ENCODE results near the gene XBP1. TPM values are rescaled to one million over a fixed set of nuclear protein-coding genes. Genes with fewer than 3 reads are reported as not detected.
A peak's percentile ranks its signal among the peaks of the same experiment; 100 is the strongest.

The XBP1 gene
- total RNA-seq, 1 donor = 247 TPM

DNA sequence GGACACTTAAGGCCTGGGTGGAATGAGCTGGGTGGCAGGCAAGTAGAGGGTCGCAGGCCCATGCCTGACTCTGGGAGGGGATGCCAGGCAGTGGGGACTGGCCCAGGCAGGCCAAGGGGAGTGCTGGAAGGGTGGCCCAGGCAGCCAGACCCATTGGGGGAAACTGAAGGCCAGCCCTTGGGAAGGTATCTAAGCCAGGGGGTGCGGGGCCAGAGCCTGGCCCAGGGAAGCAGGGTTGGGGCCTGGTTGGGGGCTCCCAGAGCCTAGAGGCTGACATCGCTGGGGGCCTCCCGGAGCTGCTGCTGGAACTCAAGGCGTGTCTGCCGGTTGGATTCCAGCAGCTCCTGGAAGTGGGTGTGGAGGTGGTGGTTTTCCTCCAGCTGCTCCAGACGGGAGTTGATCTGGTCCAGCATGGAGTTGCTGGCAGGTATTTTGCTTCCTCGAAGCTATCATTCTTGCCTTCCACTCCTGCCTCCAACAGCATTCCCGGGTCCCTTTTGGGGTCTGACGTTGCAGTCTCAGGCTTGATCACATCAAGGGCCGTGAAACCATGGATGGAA, 35.3 kb upstream of the XBP1 start:
- no peak for DNase-seq (ENCODE audit: low read depth)
- H3K4me3 ChIP-seq (ENCODE audit: low read depth, low read length) = no peak overlapping the region
- TF ChIP-seq, protein P1, sequence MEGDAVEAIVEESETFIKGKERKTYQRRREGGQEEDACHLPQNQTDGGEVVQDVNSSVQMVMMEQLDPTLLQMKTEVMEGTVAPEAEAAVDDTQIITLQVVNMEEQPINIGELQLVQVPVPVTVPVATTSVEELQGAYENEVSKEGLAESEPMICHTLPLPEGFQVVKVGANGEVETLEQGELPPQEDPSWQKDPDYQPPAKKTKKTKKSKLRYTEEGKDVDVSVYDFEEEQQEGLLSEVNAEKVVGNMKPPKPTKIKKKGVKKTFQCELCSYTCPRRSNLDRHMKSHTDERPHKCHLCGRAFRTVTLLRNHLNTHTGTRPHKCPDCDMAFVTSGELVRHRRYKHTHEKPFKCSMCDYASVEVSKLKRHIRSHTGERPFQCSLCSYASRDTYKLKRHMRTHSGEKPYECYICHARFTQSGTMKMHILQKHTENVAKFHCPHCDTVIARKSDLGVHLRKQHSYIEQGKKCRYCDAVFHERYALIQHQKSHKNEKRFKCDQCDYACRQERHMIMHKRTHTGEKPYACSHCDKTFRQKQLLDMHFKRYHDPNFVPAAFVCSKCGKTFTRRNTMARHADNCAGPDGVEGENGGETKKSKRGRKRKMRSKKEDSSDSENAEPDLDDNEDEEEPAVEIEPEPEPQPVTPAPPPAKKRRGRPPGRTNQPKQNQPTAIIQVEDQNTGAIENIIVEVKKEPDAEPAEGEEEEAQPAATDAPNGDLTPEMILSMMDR (IDR thresholded peaks at IDR 0.05; ENCODE audit: insufficient read depth, low read depth, low read length) = no peak

DNA sequence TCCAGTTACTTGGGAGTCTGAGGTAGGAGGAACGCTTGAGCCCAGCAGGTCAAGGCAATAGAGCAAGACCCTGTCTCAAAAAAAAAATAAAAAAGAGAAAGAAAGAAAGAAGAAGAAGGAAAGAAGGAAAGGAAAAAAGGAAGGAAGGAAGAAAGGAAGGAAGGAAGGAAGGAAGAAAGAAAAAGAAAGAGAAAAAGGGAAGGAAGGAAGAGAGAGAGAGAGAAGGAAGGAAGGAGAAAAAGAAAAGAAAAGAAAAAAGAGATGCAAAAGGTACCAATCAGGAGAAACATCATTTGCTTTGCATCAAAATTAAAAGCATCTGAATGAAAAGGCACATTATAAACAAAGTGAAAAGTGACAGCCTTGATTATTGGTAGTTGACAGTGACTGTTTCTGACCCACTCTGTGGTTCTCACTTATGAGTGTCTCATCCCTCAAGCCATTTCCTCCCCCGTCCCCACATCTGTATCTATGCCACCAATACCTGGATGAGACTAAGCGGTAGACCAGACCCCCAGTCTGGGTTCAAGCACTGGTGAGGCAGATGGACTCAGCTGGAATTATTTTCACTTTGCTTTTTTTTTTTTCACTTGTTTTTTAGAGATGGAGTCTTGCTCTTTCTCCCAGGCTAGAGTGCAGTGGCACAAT, 33.0 kb upstream of the XBP1 start:
- no peak overlapping the region for H3K4me3 ChIP-seq (ENCODE audit: low read depth, low read length)
- TF ChIP-seq, protein P1 (IDR thresholded peaks at IDR 0.05; ENCODE audit: insufficient read depth, low read depth, low read length) = no peak
- DNase-seq (ENCODE audit: low read depth) = no peak

DNA sequence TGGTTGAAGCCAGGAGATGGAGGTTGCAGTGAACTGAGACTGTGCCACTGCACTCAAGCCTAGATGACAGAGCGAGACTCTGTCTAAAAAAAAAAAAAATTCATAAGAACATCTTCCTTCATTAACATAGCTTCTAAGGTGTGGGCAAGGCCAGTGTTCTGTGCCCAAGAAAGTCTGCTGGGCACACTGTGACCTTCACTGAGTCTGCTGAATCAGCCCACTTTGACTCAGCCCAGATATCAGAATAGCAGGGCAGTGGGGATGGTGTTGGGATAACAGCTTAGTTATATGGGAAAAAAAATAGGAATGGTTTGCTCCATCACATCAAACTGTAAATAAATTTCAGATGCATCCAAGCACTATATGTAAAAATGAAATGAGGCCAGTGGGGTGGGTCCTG, 32.4 kb upstream of the XBP1 start:
- TF ChIP-seq, protein P1 (IDR thresholded peaks at IDR 0.05; ENCODE audit: insufficient read depth, low read depth, low read length) = no peak
- no peak for DNase-seq (ENCODE audit: low read depth)
- no peak overlapping the region for H3K4me3 ChIP-seq (ENCODE audit: low read depth, low read length)

DNA sequence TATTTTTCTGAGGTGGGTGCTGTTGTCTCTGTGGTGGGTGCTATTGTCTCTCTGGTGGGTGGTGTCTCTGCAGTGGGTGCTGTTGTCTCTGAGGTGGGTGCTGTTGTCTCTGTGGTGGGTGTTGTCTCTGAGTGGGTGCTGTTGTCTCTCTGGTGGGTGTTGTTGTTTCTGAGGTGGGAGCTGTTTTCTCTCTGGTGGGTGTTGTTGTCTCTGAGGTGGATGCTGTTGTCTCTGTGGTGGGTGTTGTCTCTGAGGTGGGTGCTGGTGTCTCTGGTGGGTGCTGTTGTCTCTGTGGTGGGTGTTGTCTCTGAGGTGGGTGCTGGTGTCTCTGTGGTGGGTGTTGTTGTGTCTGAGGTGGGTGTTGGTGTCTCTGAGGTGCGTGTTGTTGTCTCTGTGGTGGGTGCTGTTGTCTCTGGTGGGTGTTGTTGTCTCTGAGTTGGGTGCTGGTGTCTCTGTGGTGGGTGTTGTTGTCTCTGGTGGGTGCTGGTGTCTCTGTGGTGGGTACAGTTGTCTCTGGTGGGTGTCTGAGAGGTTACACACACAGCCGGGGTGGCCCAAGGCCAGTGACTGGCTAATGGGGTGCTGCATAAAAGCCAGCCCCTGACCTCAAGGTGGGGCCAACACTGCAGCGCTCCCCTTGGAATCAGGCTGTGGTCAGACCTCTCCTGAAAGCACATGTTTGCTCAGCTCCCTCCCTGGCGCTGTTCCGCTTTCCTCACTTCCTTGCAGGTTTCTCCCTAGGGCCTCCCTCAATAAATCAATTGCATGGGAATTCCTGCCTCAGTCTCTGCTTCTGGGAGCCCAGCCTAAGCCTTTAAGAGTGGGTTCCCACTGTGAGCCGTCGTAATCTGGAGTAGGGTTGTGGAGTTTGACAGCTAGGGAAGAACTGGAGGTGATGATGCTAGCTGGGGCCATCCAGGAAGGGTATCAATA, 31.0 kb upstream of the XBP1 start:
- no peak for DNase-seq (ENCODE audit: low read depth)
- no peak overlapping the region for H3K4me3 ChIP-seq (ENCODE audit: low read depth, low read length)
- TF ChIP-seq, protein P1 (IDR thresholded peaks at IDR 0.05; ENCODE audit: insufficient read depth, low read depth, low read length) = no peak

DNA sequence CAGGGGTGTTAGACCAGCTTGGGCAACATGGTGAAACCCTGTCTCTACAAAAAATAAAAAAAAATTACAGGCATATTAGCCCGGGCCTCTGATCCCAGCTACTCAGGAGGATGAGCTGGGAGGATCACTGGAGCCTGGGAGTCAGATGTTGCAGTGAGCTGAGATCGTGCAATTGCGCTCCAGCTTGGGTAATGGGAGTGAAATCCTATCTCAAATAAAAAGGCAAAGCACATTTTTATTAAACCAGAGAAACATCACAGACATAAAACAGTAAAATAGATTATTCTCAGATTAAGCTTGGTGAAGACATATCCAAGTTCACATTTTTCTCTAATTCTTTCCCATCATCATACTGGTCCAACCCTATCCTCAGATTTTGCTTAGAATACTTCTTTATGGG, 30.1 kb upstream of the XBP1 start:
- TF ChIP-seq, protein P1 (IDR thresholded peaks at IDR 0.05; ENCODE audit: insufficient read depth, low read depth, low read length) = no peak
- DNase-seq (ENCODE audit: low read depth) = no peak
- no peak overlapping the region for H3K4me3 ChIP-seq (ENCODE audit: low read depth, low read length)

DNA sequence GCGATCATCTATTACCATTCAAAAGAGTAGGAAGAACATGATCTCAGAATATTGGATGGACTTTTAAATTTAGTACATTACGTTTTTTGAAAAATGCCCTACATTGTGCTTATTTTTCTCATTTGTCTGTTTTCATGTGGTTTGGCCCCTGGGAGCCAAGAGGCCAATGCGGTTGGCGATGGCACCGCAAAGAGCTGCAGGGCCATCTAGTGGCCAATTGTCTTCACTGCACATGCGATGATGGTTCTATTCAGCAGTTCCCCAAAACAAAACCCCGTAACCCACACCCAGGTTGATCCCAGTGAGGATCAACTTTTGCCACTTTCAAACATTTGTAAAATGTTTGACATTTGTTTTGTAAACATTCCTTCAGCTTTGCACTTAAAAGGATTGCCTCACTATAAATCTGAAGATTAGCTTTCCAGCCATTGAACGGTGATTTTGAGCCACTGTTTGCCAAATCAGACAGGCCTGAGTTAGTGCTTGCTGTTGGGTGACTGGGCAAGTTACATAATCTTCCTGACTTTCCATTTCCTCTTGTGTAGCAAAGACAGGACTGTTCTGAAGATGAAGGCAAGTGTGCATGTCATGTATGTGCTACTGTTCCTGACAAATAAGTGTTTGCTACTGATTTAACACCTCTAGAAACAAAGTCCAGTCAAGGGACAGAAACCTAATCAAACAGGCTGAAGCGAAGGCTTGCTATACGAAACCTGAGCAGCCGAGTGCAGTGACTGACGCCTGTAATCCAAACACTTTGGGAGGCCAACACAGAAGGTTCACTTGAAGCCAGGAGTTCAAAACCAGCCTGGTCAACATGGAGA, 29.2 kb upstream of the XBP1 start:
- no peak overlapping the region for H3K4me3 ChIP-seq (ENCODE audit: low read depth, low read length)
- DNase-seq (ENCODE audit: low read depth) = peak; percentile 79
- TF ChIP-seq, protein P1 (IDR thresholded peaks at IDR 0.05; ENCODE audit: insufficient read depth, low read depth, low read length) = peak; percentile 99

Measured in fibroblast of villous mesenchyme (primary cell).